Activated gamma-delta T cell treated with anti-CD3 and anti-CD28 coated beads, Interleukin-2, amount 50 U/mL, for 16 hours (primary cell): ENCODE measurements around the gene R3HCC1L.

Experiments used
- DNase-seq: peaks from one replicate; pipeline ENCODE4 v3.0.0-alpha.2; 2020; ENCODE audit warnings: low read depth

R3HCC1L gene

GRCh38 chr10:98260752-98261151, 126.3 kb downstream of the R3HCC1L start:
- DNase-seq, result no peak

DNA sequence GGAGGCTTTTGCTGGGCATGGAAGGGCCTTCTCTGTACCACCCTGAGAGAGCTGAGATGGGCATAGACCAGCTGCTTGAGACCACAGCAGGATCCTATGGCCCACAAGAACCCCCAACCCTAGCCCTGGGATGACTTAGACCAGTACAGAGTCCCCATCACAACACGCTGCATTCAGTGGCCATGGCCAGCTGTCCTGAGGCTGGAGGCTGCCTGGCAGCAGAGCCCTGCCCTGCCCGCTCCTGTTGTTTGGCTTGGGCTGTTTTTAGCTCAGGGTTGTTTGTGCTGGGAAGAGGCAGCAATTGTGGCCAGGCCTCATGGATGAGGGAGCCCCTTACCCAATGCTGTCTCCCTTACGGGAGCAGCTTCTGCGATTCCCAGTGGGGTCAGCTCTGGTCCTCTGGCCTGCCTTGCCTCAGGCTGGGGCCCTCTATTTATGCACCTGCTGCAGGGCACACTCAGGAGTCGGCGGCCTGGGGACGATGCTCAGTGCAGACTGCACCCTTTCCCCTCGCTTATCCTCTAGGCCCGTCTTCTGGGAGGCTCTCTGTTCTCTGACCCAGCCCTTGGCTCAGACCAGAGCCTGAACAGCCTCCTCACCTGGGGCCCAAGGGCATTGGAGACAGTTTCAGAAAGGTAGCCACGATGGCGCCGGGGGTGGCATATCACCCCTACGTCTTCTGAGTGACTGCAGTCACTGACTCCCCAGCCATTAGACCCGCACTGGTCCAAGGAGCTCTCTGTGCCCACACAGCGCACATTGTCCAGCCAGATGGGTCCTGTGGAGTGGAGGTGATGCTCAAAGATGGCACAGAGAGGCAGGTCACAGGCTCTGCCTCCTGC, 127.2 kb downstream of the R3HCC1L start:
- no peak for DNase-seq

GRCh38 chr10:98262571-98262970, 128.1 kb downstream of the R3HCC1L start:
- no peak for DNase-seq

GRCh38 chr10:98263088-98263487, 128.6 kb downstream of the R3HCC1L start:
- DNase-seq, result no peak

DNA sequence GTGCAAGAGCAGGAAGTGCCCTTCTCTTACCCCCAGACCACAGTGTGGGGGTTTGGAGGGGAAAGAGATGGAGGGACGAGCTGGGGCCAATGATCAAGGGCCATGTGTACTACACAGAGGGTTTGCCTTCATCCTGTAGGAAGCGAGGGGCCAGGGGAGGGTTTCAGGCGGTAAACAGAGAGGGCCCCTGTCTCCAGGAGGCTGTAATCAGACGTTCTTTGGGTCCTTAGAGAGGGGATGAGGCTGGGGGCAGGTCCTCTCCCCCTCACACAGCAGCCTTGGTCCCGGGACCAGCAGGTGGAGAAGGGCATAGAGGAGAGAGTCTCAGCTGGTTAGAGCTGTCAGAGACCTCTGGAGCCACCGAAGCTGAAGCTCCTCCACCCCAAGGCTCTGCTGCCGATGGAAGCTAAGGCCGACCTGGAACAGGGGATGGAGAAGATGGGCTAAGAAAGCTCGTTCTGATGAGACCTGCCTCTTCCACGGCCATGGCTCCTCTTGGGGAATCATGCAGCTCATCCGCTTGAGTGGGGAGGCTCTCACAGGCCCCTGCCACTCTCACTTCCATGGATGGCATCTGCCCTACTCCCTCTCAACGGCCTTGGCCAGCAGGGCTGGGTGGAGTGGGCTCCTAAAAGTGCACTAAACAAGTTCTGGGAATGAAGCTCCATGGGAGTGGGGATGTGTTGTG, 130.1 kb downstream of the R3HCC1L start:
- DNase-seq, result no peak

- DNase-seq, result no peak
These were observed 131.2 kb downstream of the R3HCC1L start for GRCh38 chr10:98265403-98266378.

GRCh38 chr10:98266647-98267046, 132.2 kb downstream of the R3HCC1L start:
- no peak for DNase-seq

DNA sequence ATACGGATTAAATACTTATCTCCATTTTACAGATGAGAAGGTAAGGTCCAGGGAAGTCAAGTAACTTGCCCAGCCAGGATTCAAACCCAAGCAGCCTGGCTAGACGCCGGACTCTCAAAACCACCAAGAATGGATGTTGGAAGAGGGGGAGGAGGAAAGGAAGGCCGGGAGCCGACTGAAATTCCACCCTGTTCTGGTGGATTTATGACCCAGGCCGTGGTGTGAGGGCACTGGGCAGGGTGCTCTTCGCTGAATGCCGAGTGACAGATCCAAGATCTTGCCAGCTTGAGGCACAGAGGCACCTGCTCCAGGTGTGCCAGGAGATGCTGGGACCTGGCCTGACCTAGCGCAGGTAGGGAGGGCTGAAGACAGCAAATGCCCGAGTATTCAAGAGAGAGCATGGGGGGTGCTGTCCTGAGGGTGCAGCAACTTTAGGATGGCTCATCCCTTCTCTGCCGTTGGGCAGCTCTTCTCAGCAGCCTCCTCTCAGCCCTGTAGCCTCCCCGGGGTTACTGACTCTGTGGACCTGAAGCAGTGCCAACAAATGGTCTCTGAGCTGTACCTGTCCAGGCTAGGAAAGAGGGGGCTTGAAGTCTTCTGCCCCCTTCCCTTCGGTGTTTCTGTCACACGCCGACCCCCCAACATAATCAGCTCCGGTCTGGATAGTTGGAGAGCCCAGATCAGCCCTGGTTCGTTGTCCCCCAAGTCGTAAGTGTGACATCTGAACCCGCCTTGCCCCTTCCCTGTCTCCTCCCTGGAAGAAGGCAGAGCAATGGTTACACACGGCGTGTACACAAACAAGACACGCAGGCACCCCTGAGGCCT, 132.8 kb downstream of the R3HCC1L start:
- no peak for DNase-seq

GRCh38 chr10:98267894-98268693, 133.6 kb downstream of the R3HCC1L start, which contains the start of gene LOXL4:
LOXL4 (minus strand) TSS chr10:98268194; CDS start chr10:98263019, 5,175 bp downstream.
- DNase-seq, result no peak

- no peak for DNase-seq
These were observed 134.4 kb downstream of the R3HCC1L start for GRCh38 chr10:98268694-98269431.

- no peak for DNase-seq
These were observed 135.0 kb downstream of the R3HCC1L start for GRCh38 chr10:98269435-98269912.

- DNase-seq, result no peak
These were observed 135.8 kb downstream of the R3HCC1L start for GRCh38 chr10:98270073-98270740.

- DNase-seq, result no peak
These were observed 136.3 kb downstream of the R3HCC1L start for GRCh38 chr10:98270786-98271185.

DNA sequence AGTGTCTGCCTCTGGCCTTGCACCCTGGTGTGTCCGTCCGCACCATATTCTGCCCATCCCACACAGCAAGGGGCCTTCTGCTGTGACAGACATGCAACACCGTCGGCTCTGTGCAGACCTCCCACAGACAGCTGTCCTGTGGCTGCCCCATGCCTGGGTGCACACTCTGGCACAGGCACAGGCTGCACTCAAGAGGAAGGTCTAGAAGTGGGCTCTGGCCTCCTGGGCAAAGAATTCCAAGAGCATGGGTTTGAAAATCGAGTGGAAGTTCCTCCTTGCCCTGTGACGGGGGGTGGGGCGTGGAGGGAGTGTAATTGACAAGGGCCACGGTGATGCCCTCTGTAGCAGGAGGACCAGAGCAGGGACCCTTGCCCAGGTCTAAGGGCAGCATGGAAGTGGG, 137.8 kb downstream of the R3HCC1L start:
- no peak for DNase-seq

GRCh38 chr10:98272656-98273055, 138.2 kb downstream of the R3HCC1L start:
- no peak for DNase-seq

DNA sequence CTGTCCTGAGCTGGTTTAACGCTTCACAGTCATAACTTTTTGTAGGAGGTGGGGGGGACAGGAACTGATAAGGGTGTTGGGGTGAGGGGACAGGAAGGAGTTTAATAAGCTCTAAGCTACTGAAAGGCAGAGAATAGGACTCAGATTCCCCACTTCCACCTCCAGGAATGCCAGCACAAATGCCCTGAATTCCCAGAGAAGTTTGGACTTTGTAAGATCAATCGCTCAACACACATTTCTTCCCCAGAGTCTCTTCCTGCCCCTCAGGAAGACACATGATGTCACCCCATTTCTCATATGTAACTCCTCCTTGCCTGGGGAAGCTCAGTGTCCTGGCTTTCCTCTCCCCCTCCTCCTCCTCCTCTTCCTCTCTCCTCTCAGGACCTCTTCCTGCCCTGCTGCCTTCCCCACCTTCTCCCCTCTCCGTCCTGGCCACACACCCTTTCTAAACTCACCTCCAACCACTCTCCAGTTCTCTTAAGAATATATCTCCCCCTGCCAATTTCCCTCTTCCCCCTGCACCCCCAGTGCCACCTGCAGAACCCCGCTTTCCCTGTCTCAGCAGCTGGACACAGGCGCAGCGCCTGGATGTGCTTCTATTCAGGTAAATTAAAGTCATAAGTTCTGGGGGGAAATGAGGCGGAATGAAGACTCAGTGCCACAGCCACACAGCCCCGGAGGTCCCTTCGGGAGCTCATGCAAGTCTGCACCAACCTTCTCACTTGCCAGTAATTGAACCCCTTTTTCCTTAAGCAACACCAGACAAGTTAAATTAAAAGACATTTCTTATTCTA, 138.8 kb downstream of the R3HCC1L start:
- DNase-seq, result no peak

DNA sequence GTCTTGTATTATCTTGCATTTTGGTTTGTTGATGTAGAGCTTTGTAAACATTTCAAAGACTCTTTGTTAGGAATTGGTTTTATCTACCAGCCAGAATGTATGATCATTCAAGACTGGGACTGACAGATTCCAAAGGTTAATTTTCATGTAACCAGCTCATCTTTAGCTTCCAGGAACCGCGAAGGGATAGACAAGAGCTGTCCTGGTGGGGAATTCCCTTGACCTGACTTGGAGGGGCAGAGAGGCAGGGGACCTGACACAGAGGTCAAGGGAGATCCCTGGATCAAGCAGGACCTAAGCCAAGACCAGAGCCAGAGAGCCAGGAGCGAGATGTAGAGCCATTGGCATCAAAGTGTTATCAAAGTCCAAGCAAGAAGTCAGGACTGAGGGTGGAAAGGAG, 140.1 kb downstream of the R3HCC1L start:
- no peak for DNase-seq

GRCh38 chr10:98276311-98276710, 141.9 kb downstream of the R3HCC1L start:
- no peak for DNase-seq
